ENCODE data around the gene MYH14. TPM values are rescaled to one million over a fixed set of nuclear protein-coding genes. Genes with fewer than 3 reads are reported as not detected.

Gene MYH14
- total RNA-seq, 1 experiment from 2014 or later: 0.84 TPM

DNA sequence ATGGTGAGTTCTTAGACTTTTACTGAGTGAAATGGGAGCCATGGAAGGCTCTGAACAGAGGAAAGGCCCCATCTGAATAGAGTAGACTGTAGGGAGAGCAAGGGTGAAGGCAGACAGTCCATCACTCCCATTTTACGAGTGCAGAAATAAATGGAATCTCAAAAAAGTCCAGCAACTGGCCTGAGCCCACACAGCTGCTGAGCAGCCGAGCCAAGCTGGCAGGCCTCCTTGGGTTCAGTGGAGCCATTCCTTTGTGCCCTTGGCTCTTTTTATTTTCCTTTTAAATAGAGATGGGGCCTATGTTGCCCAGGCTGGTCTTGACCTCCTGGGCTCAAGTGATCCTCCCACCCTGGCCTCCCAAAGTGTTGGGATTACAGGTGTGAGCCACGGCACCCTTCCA, 1.0 kb upstream of the MYH14 start:
- ChIA-PET POLR2A (ENCODE audit: low non-redundant PET) (no interaction called here), CTCF (no interaction called here)
- Histone ChIP-seq H3K4me3 (ENCODE audit: low read depth, low read length, poor library complexity, severe bottlenecking) (no peak overlapping the region), H3K27ac (ENCODE audit: low read depth, low read length, poor library complexity, severe bottlenecking) (no peak overlapping the region), H3K36me3 (ENCODE audit: insufficient read depth, low read length, poor library complexity, severe bottlenecking) (no peaks in the 10 kb centered on the region), H3K4me1 (ENCODE audit: insufficient read depth, low read length, poor library complexity, severe bottlenecking) (no peaks in the 10 kb centered on the region), H3K27me3 (replicated peaks; ENCODE audit: insufficient read depth, low read depth, low read length, poor library complexity) (peaks cover 46% of the 10 kb centered on the region), H3K9me3 (ENCODE audit: low read depth, low read length, poor library complexity, severe bottlenecking) (no peaks in the 10 kb centered on the region)
- BruUV-seq (replicated peaks): no TSS peak
- no peak for DNase-seq (ENCODE audit: low spot score)
- intact Hi-C loops (cut with micrococcal nuclease; ENCODE audit: unreplicated experiment): no loop called here
- TF ChIP-seq CTCF (conservative IDR thresholded peaks at IDR 0.05; ENCODE audit: low read depth, low read length) (no peak), EZH2 (IDR thresholded peaks at IDR 0.05; ENCODE audit: borderline replicate concordance, low read depth, low read length, poor library complexity, severe bottlenecking) (no peak)

DNA sequence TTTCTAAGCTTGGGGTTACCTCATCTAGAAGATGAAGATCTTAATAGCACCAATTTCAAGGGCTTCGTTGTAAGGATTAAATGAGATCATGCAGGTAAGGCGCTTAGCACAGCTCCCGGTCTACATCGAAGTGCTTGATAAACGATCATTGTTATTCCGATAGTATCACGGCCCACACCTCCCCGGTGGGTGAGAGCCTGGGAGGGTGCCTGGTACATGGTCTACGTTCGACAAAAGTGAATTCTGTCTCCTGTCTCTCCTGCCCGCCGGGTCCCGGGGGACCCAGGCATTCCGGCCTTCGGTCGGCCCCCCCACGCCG, 501 bp upstream of the MYH14 start:
- BruUV-seq (replicated peaks): no TSS peak
- Histone ChIP-seq H3K9me3 (ENCODE audit: low read depth, low read length, poor library complexity, severe bottlenecking) (no peaks in the 10 kb centered on the region), H3K27me3 (replicated peaks; ENCODE audit: insufficient read depth, low read depth, low read length, poor library complexity) (peaks cover 46% of the 10 kb centered on the region), H3K4me3 (ENCODE audit: low read depth, low read length, poor library complexity, severe bottlenecking) (no peak overlapping the region), H3K27ac (ENCODE audit: low read depth, low read length, poor library complexity, severe bottlenecking) (no peak overlapping the region), H3K4me1 (ENCODE audit: insufficient read depth, low read length, poor library complexity, severe bottlenecking) (no peaks in the 10 kb centered on the region), H3K36me3 (ENCODE audit: insufficient read depth, low read length, poor library complexity, severe bottlenecking) (no peaks in the 10 kb centered on the region)
- ChIA-PET CTCF (interaction anchor here (0.5 kb wide), 1 partner anchor 522 kb away, joined by 5 read pairs; no protein-coding TSS in a partner anchor), POLR2A (ENCODE audit: low non-redundant PET) (no interaction called here)
- TF ChIP-seq CTCF (conservative IDR thresholded peaks at IDR 0.05; ENCODE audit: low read depth, low read length) (no peak), EZH2 (IDR thresholded peaks at IDR 0.05; ENCODE audit: borderline replicate concordance, low read depth, low read length, poor library complexity, severe bottlenecking) (no peak)
- no peak for DNase-seq (ENCODE audit: low spot score)
- intact Hi-C loops (cut with micrococcal nuclease; ENCODE audit: unreplicated experiment): no loop called here

GRCh38 chr19:50204081-50204428, 633 bp downstream of the MYH14 start:
- peaks cover 46% of the 10 kb centered on the region for H3K27me3 ChIP-seq (replicated peaks; ENCODE audit: insufficient read depth, low read depth, low read length, poor library complexity)
- ChIA-PET CTCF (interaction anchor here (0.6 kb wide), 1 partner anchor 217 kb away, joined by 6 read pairs; no protein-coding TSS in a partner anchor), POLR2A (ENCODE audit: low non-redundant PET) (no interaction called here)
- no peak for DNase-seq (ENCODE audit: low spot score)
- no peak overlapping the region for H3K4me3 ChIP-seq (ENCODE audit: low read depth, low read length, poor library complexity, severe bottlenecking)
- BruUV-seq (replicated peaks): no TSS peak
- intact Hi-C loops (cut with micrococcal nuclease; ENCODE audit: unreplicated experiment): no loop called here
- H3K36me3 ChIP-seq (ENCODE audit: insufficient read depth, low read length, poor library complexity, severe bottlenecking): no peaks in the 10 kb centered on the region
- no peak for TF ChIP-seq EZH2 (IDR thresholded peaks at IDR 0.05; ENCODE audit: borderline replicate concordance, low read depth, low read length, poor library complexity, severe bottlenecking)
- no peaks in the 10 kb centered on the region for H3K4me1 ChIP-seq (ENCODE audit: insufficient read depth, low read length, poor library complexity, severe bottlenecking)
- no peak overlapping the region for H3K27ac ChIP-seq (ENCODE audit: low read depth, low read length, poor library complexity, severe bottlenecking)
- H3K9me3 ChIP-seq (ENCODE audit: low read depth, low read length, poor library complexity, severe bottlenecking): no peaks in the 10 kb centered on the region

GRCh38 chr19:50204811-50205675, 1.6 kb downstream of the MYH14 start:
- H3K27me3 ChIP-seq (replicated peaks; ENCODE audit: insufficient read depth, low read depth, low read length, poor library complexity): peaks cover 38% of the 10 kb centered on the region
- H3K4me3 ChIP-seq (ENCODE audit: low read depth, low read length, poor library complexity, severe bottlenecking): no peak overlapping the region
- H3K9me3 ChIP-seq (ENCODE audit: low read depth, low read length, poor library complexity, severe bottlenecking): no peaks in the 10 kb centered on the region
- H3K4me1 ChIP-seq (ENCODE audit: insufficient read depth, low read length, poor library complexity, severe bottlenecking): no peaks in the 10 kb centered on the region
- BruUV-seq (replicated peaks): no TSS peak
- H3K27ac ChIP-seq (ENCODE audit: low read depth, low read length, poor library complexity, severe bottlenecking): no peak overlapping the region
- intact Hi-C loops (cut with micrococcal nuclease; ENCODE audit: unreplicated experiment): no loop called here
- no peak for TF ChIP-seq CTCF (conservative IDR thresholded peaks at IDR 0.05; ENCODE audit: low read depth, low read length)
- TF ChIP-seq EZH2 (IDR thresholded peaks at IDR 0.05; ENCODE audit: borderline replicate concordance, low read depth, low read length, poor library complexity, severe bottlenecking): no peak
- no peaks in the 10 kb centered on the region for H3K36me3 ChIP-seq (ENCODE audit: insufficient read depth, low read length, poor library complexity, severe bottlenecking)
- POLR2A ChIA-PET (ENCODE audit: low non-redundant PET): no interaction called here
- CTCF ChIA-PET: no interaction called here
- no peak for DNase-seq (ENCODE audit: low spot score)

All from A673 (cell line).